ENCODE results near the gene MPZL1. TPM values are rescaled to one million over a fixed set of nuclear protein-coding genes. Genes with fewer than 3 reads are reported as not detected.

Gene MPZL1
- total and polyA plus RNA-seq, 2 of the 13 experiments (the other 11 are each of a cell fraction or from before 2014, with no cell fraction given) = 38.0 to 68.7 TPM

GRCh38 chr1:167714439-167715156 lies 7.2 kb upstream of the MPZL1 start (continued):
- no peak; the same call in 1 of the 2 replicates for TF ChIP-seq ZNF142 (CRISPR knock-in tag; IDR thresholded peaks at IDR 0.05)
- no peak for TF ChIP-seq ZNF646 (CRISPR knock-in tag; IDR thresholded peaks at IDR 0.05)
- TF ChIP-seq PATZ1 (CRISPR knock-in tag; IDR thresholded peaks at IDR 0.05) = peak; percentile 36; the same call in 1 of the 2 replicates
- peak; percentile 64 for TF ChIP-seq TAF15 (IDR thresholded peaks at IDR 0.05; ENCODE audit: low read depth, low read length, poor library complexity, severe bottlenecking)
- 0 out of 2 replicates have a peak, but pooled peaks have one; percentile 36 for TF ChIP-seq CHD2 (IDR thresholded peaks at IDR 0.05; ENCODE audit: low read depth, low read length)
- TF ChIP-seq GTF2F1 (IDR thresholded peaks at IDR 0.05; ENCODE audit: low read length) = no peak
- peak; percentile 66 for TF ChIP-seq ZBTB7B (CRISPR knock-in tag; IDR thresholded peaks at IDR 0.05)
- peak; percentile 68; the same call in 1 of the 2 replicates for TF ChIP-seq NKX3-1 (CRISPR knock-in tag; IDR thresholded peaks at IDR 0.05)
- TF ChIP-seq ZNF850 (CRISPR knock-in tag; conservative IDR thresholded peaks at IDR 0.05) = no peak
- TF ChIP-seq ZNF451 (CRISPR knock-in tag; IDR thresholded peaks at IDR 0.05) = peak; percentile 74
- no peak for TF ChIP-seq ZNF644 (CRISPR knock-in tag; IDR thresholded peaks at IDR 0.05; ENCODE audit: low read depth)
- TF ChIP-seq HOMEZ (CRISPR knock-in tag; IDR thresholded peaks at IDR 0.05; ENCODE audit: low read depth) = no peak; the same call in 1 of the 2 replicates
- TF ChIP-seq CEBPB (IDR thresholded peaks at IDR 0.05; ENCODE audit: borderline replicate concordance, low read depth, low read length) = no peak
